HG03378 (cell line): Measurements from ENCODE around the gene CAVIN2.

Source experiments
- ATAC-seq: cut with Tn5 transposase; IDR thresholded peaks from one replicate; pipeline ENCODE4 v1.9.1; 2021; ENCODE audit warnings: mild to moderate bottlenecking, moderate library complexity; ENCODE audit not compliant: unreplicated experiment

CAVIN2 gene

GRCh38 chr2:191866195-191866594, 19.3 kb upstream of the CAVIN2 start:
- ATAC-seq = no peak

GRCh38 chr2:191864628-191865374, 17.9 kb upstream of the CAVIN2 start:
- no peak for ATAC-seq

- no peak for ATAC-seq
Observed at GRCh38 chr2:191863988-191864387, 17.1 kb upstream of the CAVIN2 start.

GRCh38 chr2:191862156-191862775, 15.4 kb upstream of the CAVIN2 start:
- ATAC-seq = no peak

- ATAC-seq = no peak
Observed at GRCh38 chr2:191860760-191861466, 14.0 kb upstream of the CAVIN2 start.

GRCh38 chr2:191859681-191860080, 12.8 kb upstream of the CAVIN2 start:
- no peak for ATAC-seq

GRCh38 chr2:191857886-191858285, 11.0 kb upstream of the CAVIN2 start:
- ATAC-seq = no peak

GRCh38 chr2:191857259-191857805, 10.4 kb upstream of the CAVIN2 start:
- ATAC-seq = no peak

GRCh38 chr2:191856111-191856876, 9.4 kb upstream of the CAVIN2 start:
- ATAC-seq = no peak

GRCh38 chr2:191855382-191855781, 8.5 kb upstream of the CAVIN2 start:
- no peak for ATAC-seq

- ATAC-seq = no peak
Observed at GRCh38 chr2:191854382-191855372, 7.8 kb upstream of the CAVIN2 start.

- no peak for ATAC-seq
Observed at GRCh38 chr2:191853843-191854242, 7.0 kb upstream of the CAVIN2 start.

GRCh38 chr2:191851158-191851557, 4.3 kb upstream of the CAVIN2 start:
- no peak for ATAC-seq

GRCh38 chr2:191848771-191849767, 2.2 kb upstream of the CAVIN2 start:
- ATAC-seq = no peak

GRCh38 chr2:191847764-191848163, 876 bp upstream of the CAVIN2 start:
- no peak for ATAC-seq

GRCh38 chr2:191845876-191846514, 893 bp downstream of the CAVIN2 start:
- peak; percentile 39 for ATAC-seq

- ATAC-seq = no peak
Observed at GRCh38 chr2:191845248-191845715, 1.6 kb downstream of the CAVIN2 start.

- ATAC-seq = no peak
Observed at GRCh38 chr2:191844706-191845105, 2.2 kb downstream of the CAVIN2 start.
